HG02870 (cell line): Measurements from ENCODE around the gene SMIM33.
"Not testable (repeated sequence)": the region's sequence is repeated elsewhere in the genome, so short reads cannot be mapped to it uniquely, and the experiment has no call there.

Experiments used
- ATAC-seq: cut with Tn5 transposase; IDR thresholded peaks from one replicate; pipeline ENCODE4 v1.9.1; 2021; ENCODE audit warnings: mild to moderate bottlenecking, moderate library complexity; ENCODE audit not compliant: unreplicated experiment

SMIM33 gene

GRCh38 chr5:139456776-139457175 lies 14.0 kb upstream of the SMIM33 start:
- ATAC-seq: no peak

- no peak for ATAC-seq
Observed at GRCh38 chr5:139457241-139457640, 13.6 kb upstream of the SMIM33 start.

GRCh38 chr5:139457653-139458306 lies 13.0 kb upstream of the SMIM33 start:
- no peak for ATAC-seq

- ATAC-seq: peak; percentile 51
Observed at GRCh38 chr5:139458580-139459407, 12.0 kb upstream of the SMIM33 start.

- ATAC-seq: peak; percentile 32
Observed at GRCh38 chr5:139459451-139459934, 11.3 kb upstream of the SMIM33 start.

GRCh38 chr5:139460455-139460854 lies 10.3 kb upstream of the SMIM33 start:
- ATAC-seq: no peak

- ATAC-seq: no peak
Observed at GRCh38 chr5:139461176-139461575, 9.6 kb upstream of the SMIM33 start.

GRCh38 chr5:139461698-139462097 lies 9.1 kb upstream of the SMIM33 start:
- no peak for ATAC-seq

- ATAC-seq: no peak
Observed at GRCh38 chr5:139462586-139463276, 8.1 kb upstream of the SMIM33 start, which contains the start of gene ECSCR. ECSCR (minus strand) TSS chr5:139462743; CDS start chr5:139462670, 73 bp downstream.

- no peak for ATAC-seq
Observed at GRCh38 chr5:139468421-139468931, 2.3 kb upstream of the SMIM33 start.

- no peak for ATAC-seq
Observed at GRCh38 chr5:139472386-139473030, 1.7 kb downstream of the SMIM33 start.

- ATAC-seq: no peak
Observed at GRCh38 chr5:139473105-139473504, 2.3 kb downstream of the SMIM33 start.

- no peak for ATAC-seq
Observed at GRCh38 chr5:139473565-139473964, 2.8 kb downstream of the SMIM33 start.

- ATAC-seq: no peak
Observed at GRCh38 chr5:139474890-139475791, 4.3 kb downstream of the SMIM33 start.

- no peak for ATAC-seq
Observed at GRCh38 chr5:139475865-139476617, 5.2 kb downstream of the SMIM33 start.

GRCh38 chr5:139478657-139479423 lies 8.0 kb downstream of the SMIM33 start:
- ATAC-seq: not testable (repeated sequence)

GRCh38 chr5:139479729-139480128 lies 8.9 kb downstream of the SMIM33 start:
- ATAC-seq: not testable (repeated sequence)

- ATAC-seq: no peak
Observed at GRCh38 chr5:139481122-139481533, 10.3 kb downstream of the SMIM33 start.
